ENCODE measurements around the gene SIDT1.

DNA sequence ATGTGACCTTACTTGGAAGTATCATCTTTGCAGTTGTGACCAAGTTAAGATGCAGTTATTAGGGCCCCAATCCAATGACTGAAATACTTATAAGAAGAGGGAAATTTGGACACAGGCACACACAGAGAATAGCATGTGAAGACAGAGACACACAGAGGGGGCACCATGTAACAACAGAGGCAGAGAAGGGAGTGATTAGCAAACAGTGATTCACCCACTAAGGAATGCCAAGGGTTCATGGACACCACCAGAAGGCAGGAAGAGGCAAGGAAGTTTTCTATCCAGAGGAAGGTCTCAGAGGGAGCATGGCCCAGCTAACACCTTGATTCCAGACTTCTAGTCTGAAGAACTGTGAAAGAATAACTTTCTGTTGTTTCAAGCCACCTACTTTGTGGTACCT, 25.0 kb downstream of the SIDT1 start:
- TF ChIP-seq CTCF (IDR thresholded peaks at IDR 0.05) = no peak
- no peak for TF ChIP-seq POLR2A (IDR thresholded peaks at IDR 0.05)

Data from heart left ventricle (tissue), 13 donors.